Middle frontal gyrus (tissue), 1 donor: ENCODE data around the gene HIRIP3.
A peak's percentile ranks its signal among the peaks of the same experiment; 100 is the strongest.
"Not testable (repeated sequence)": the region's sequence is repeated elsewhere in the genome, so short reads cannot be mapped to it uniquely, and the experiment has no call there.

Experiments
- DNase-seq: peaks from one replicate; pipeline ENCODE4 v3.0.0-alpha.2; 2015; ENCODE audit warnings: low spot score; ENCODE audit errors: extremely low spot score

Gene HIRIP3

GRCh38 chr16:29961479-29962343 is 33.7 kb downstream of the HIRIP3 start, which contains the start of gene TMEM219:
TMEM219 (plus strand) TSS chr16:29962079; CDS start chr16:29963144, 1,065 bp downstream.
- DNase-seq: peak; percentile 90

GRCh38 chr16:29961127-29961478 is 34.3 kb downstream of the HIRIP3 start:
- no peak for DNase-seq

GRCh38 chr16:29959821-29960220 is 35.6 kb downstream of the HIRIP3 start:
- not testable (repeated sequence) for DNase-seq

- DNase-seq: no peak
These were observed 36.1 kb downstream of the HIRIP3 start for GRCh38 chr16:29959293-29959692.

GRCh38 chr16:29958756-29959155 is 36.7 kb downstream of the HIRIP3 start:
- no peak for DNase-seq

GRCh38 chr16:29951625-29952365 is 43.6 kb downstream of the HIRIP3 start:
- no peak for DNase-seq

- DNase-seq: no peak
These were observed 44.5 kb downstream of the HIRIP3 start for GRCh38 chr16:29950806-29951461.

- no peak for DNase-seq
These were observed 47.5 kb downstream of the HIRIP3 start for GRCh38 chr16:29947897-29948296.

- no peak for DNase-seq
These were observed 51.3 kb downstream of the HIRIP3 start for GRCh38 chr16:29943846-29944799.
